ENCODE data around the gene POLR2M.

GRCh38 chr15:57763176-57763964 lies 56.9 kb downstream of the POLR2M start:
- TF ChIP-seq, protein P1, sequence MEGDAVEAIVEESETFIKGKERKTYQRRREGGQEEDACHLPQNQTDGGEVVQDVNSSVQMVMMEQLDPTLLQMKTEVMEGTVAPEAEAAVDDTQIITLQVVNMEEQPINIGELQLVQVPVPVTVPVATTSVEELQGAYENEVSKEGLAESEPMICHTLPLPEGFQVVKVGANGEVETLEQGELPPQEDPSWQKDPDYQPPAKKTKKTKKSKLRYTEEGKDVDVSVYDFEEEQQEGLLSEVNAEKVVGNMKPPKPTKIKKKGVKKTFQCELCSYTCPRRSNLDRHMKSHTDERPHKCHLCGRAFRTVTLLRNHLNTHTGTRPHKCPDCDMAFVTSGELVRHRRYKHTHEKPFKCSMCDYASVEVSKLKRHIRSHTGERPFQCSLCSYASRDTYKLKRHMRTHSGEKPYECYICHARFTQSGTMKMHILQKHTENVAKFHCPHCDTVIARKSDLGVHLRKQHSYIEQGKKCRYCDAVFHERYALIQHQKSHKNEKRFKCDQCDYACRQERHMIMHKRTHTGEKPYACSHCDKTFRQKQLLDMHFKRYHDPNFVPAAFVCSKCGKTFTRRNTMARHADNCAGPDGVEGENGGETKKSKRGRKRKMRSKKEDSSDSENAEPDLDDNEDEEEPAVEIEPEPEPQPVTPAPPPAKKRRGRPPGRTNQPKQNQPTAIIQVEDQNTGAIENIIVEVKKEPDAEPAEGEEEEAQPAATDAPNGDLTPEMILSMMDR (IDR thresholded peaks at IDR 0.05; ENCODE audit: extremely low read depth in 1 of 2, insufficient read depth in 1 of 2, low read depth in 1 of 2, low read length in 2 of 2): no peak
- TF ChIP-seq EZH2 (IDR thresholded peaks at IDR 0.05; ENCODE audit: borderline replicate concordance, low read depth, low read length, severe bottlenecking) (no peak), POLR2AphosphoS5 (IDR thresholded peaks at IDR 0.05; ENCODE audit: insufficient read depth, low read depth, low read length) (no peak), POLR2A (IDR thresholded peaks at IDR 0.05; ENCODE audit: low read depth, low read length) (no peak)
